ENCODE measurements around the gene FTO. TPM values are rescaled to one million over a fixed set of nuclear protein-coding genes. Genes with fewer than 3 reads are reported as not detected.

FTO gene
- total and polyA plus RNA-seq, 2 of the 13 experiments (the other 11 are each of a cell fraction or from before 2014, with no cell fraction given) = 41.6 to 55.8 TPM

- TF ChIP-seq ZFP36L2 (CRISPR knock-in tag; IDR thresholded peaks at IDR 0.05) (no peak), SMAD1 (CRISPR knock-in tag; IDR thresholded peaks at IDR 0.05; ENCODE audit: borderline replicate concordance, low read depth) (no peak), TBP (CRISPR knock-in tag; IDR thresholded peaks at IDR 0.05) (no peak), ZNF703 (CRISPR knock-in tag; IDR thresholded peaks at IDR 0.05; ENCODE audit: borderline replicate concordance) (no peak), PRDM4 (CRISPR knock-in tag; IDR thresholded peaks at IDR 0.05; ENCODE audit: borderline replicate concordance) (no peak), MNT (IDR thresholded peaks at IDR 0.05) (no peak), ZNF776 (CRISPR knock-in tag; IDR thresholded peaks at IDR 0.05) (no peak), ZNF362 (CRISPR knock-in tag; IDR thresholded peaks at IDR 0.05; ENCODE audit: borderline replicate concordance) (no peak), SYNCRIP (IDR thresholded peaks at IDR 0.05; ENCODE audit: insufficient read depth, low read depth, low read length) (no peak), REL (CRISPR knock-in tag; conservative IDR thresholded peaks at IDR 0.05) (no peak), ZBTB1 (CRISPR knock-in tag; IDR thresholded peaks at IDR 0.05; ENCODE audit: borderline replicate concordance) (no peak), SOX6 (IDR thresholded peaks at IDR 0.05) (no peak), SOX6 (CRISPR knock-in tag; IDR thresholded peaks at IDR 0.05) (peak; percentile 75), NFE2L2 (IDR thresholded peaks at IDR 0.05; ENCODE audit: low read length) (no peak), U2AF1 (optimal IDR thresholded peaks at IDR 0.05; ENCODE audit: low read depth, low read length) (no peak), ZNF275 (CRISPR knock-in tag; IDR thresholded peaks at IDR 0.05; ENCODE audit: borderline replicate concordance) (no peak), ZSCAN30 (CRISPR knock-in tag; IDR thresholded peaks at IDR 0.05) (no peak), HOXA3 (CRISPR knock-in tag; IDR thresholded peaks at IDR 0.05) (peak; percentile 37; the same call in 1 of the 2 replicates), HNRNPH1 (optimal IDR thresholded peaks at IDR 0.05; ENCODE audit: low read depth, low read length) (no peak), ZFX (CRISPR knock-in tag; IDR thresholded peaks at IDR 0.05; ENCODE audit: low read depth) (peak; percentile 32; the same call in 1 of the 2 replicates)
- TF ChIP-seq, protein P1, sequence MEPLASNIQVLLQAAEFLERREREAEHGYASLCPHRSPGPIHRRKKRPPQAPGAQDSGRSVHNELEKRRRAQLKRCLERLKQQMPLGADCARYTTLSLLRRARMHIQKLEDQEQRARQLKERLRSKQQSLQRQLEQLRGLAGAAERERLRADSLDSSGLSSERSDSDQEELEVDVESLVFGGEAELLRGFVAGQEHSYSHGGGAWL (CRISPR knock-in tag; IDR thresholded peaks at IDR 0.05) = no peak
- TF ChIP-seq, protein P2, sequence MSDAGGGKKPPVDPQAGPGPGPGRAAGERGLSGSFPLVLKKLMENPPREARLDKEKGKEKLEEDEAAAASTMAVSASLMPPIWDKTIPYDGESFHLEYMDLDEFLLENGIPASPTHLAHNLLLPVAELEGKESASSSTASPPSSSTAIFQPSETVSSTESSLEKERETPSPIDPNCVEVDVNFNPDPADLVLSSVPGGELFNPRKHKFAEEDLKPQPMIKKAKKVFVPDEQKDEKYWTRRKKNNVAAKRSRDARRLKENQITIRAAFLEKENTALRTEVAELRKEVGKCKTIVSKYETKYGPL (CRISPR knock-in tag; IDR thresholded peaks at IDR 0.05) = no peak
Measured at GRCh38 chr16:54171626-54172537, 467.9 kb downstream of the FTO start (continued).
